ENCODE results near the gene ARHGAP31. TPM values are rescaled to one million over a fixed set of nuclear protein-coding genes. Genes with fewer than 3 reads are reported as not detected.

Gene ARHGAP31
- polyA plus RNA-seq, 1 donor from 2014 or later, result not detected

DNA sequence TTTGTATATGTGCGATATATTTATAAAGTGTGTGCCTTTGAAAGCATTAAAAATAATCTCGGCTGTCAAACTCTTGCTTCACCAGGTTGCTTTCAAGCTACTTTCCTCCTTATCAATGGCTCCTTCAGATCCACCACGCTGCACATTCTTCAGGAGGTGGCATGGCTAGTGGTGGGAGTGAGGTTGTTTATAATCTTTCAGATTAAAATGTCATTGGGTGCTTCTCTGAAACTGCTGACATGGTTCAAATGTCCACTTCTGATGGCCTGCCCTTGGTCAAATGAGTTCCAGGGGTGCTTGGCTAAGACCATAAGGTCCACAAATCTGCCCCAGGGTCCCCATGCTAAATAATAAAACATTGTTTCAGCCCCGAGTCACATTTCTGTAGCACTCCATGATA lies 36.7 kb downstream of the ARHGAP31 start:
- H3F3A ChIP-seq (ENCODE audit: insufficient read depth, low read length, poor library complexity, severe bottlenecking), result no peaks in the 10 kb centered on the region
- no peaks in the 10 kb centered on the region for H4K20me1 ChIP-seq (ENCODE audit: insufficient read depth)
- no peak overlapping the region for H3K4me3 ChIP-seq (ENCODE audit: low read length)
- H3K79me2 ChIP-seq (replicated peaks; ENCODE audit: insufficient read depth, low read length), result no peaks in the 10 kb centered on the region
- no peak overlapping the region for H3K9ac ChIP-seq (ENCODE audit: low read length)
- no peak overlapping the region for H2AFZ ChIP-seq (ENCODE audit: low read depth, low read length)
- H3K9me3 ChIP-seq (ENCODE audit: low read length), result no peaks in the 10 kb centered on the region
- H3K27ac ChIP-seq (ENCODE audit: low read length), result no peak overlapping the region
- no peak for TF ChIP-seq EZH2 (IDR thresholded peaks at IDR 0.05; ENCODE audit: borderline replicate concordance, insufficient read depth, low read length, poor library complexity, severe bottlenecking)
- TF ChIP-seq, protein P1, sequence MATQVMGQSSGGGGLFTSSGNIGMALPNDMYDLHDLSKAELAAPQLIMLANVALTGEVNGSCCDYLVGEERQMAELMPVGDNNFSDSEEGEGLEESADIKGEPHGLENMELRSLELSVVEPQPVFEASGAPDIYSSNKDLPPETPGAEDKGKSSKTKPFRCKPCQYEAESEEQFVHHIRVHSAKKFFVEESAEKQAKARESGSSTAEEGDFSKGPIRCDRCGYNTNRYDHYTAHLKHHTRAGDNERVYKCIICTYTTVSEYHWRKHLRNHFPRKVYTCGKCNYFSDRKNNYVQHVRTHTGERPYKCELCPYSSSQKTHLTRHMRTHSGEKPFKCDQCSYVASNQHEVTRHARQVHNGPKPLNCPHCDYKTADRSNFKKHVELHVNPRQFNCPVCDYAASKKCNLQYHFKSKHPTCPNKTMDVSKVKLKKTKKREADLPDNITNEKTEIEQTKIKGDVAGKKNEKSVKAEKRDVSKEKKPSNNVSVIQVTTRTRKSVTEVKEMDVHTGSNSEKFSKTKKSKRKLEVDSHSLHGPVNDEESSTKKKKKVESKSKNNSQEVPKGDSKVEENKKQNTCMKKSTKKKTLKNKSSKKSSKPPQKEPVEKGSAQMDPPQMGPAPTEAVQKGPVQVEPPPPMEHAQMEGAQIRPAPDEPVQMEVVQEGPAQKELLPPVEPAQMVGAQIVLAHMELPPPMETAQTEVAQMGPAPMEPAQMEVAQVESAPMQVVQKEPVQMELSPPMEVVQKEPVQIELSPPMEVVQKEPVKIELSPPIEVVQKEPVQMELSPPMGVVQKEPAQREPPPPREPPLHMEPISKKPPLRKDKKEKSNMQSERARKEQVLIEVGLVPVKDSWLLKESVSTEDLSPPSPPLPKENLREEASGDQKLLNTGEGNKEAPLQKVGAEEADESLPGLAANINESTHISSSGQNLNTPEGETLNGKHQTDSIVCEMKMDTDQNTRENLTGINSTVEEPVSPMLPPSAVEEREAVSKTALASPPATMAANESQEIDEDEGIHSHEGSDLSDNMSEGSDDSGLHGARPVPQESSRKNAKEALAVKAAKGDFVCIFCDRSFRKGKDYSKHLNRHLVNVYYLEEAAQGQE (IDR thresholded peaks at IDR 0.05; ENCODE audit: borderline replicate concordance), result no peak
- no peak for TF ChIP-seq TAF1 (IDR thresholded peaks at IDR 0.05; ENCODE audit: low read depth)
- TF ChIP-seq SMC3 (conservative IDR thresholded peaks at IDR 0.05; ENCODE audit: poor library complexity), result no peak
- TF ChIP-seq POLR2AphosphoS5 (IDR thresholded peaks at IDR 0.05), result no peak
- no peak for TF ChIP-seq RAD21 (conservative IDR thresholded peaks at IDR 0.05)
- no peak for TF ChIP-seq MXI1 (conservative IDR thresholded peaks at IDR 0.05; ENCODE audit: poor library complexity, severe bottlenecking)
- TF ChIP-seq EP300 (conservative IDR thresholded peaks at IDR 0.05; ENCODE audit: poor library complexity, severe bottlenecking), result no peak
- TF ChIP-seq CTCF (IDR thresholded peaks at IDR 0.05; ENCODE audit: poor library complexity, severe bottlenecking), result no peak
- no peak overlapping the region for H3K4me2 ChIP-seq (ENCODE audit: low read length)
- no peaks in the 10 kb centered on the region for H3K9me2 ChIP-seq (ENCODE audit: insufficient read depth, low read length)
- no peaks in the 10 kb centered on the region for H3K36me3 ChIP-seq (ENCODE audit: insufficient read depth, low read length)
- no peaks in the 10 kb centered on the region for H3K27me3 ChIP-seq (ENCODE audit: insufficient read depth, low read depth, low read length)

DNA sequence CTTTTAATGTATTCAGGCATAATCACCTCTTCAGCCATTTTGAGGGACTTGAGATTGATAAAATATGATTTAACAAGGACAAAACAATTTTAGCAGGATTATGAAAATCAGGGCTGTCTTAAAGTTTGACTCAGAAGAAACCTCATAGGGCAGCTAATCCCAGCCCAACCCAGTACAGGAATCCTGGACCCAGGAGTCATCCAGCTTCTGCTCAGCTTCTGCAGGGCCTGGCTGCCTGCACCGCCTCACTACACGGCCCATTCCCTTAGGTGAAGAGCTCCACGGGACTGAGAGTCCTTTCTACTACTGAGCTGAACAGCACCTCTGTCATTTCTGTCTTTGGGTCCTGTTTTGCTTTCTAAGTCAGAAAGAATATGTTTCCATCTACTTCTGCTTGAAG lies 37.5 kb downstream of the ARHGAP31 start:
- Histone ChIP-seq H3K9ac (ENCODE audit: low read length) (no peak overlapping the region), H3K27ac (ENCODE audit: low read length) (no peak overlapping the region), H3K27me3 (ENCODE audit: insufficient read depth, low read depth, low read length) (no peaks in the 10 kb centered on the region), H3K36me3 (ENCODE audit: insufficient read depth, low read length) (no peaks in the 10 kb centered on the region), H3F3A (ENCODE audit: insufficient read depth, low read length, poor library complexity, severe bottlenecking) (no peaks in the 10 kb centered on the region), H4K20me1 (ENCODE audit: insufficient read depth) (no peaks in the 10 kb centered on the region), H3K9me3 (ENCODE audit: low read length) (no peaks in the 10 kb centered on the region), H3K9me2 (ENCODE audit: insufficient read depth, low read length) (no peaks in the 10 kb centered on the region), H3K4me2 (ENCODE audit: low read length) (no peak overlapping the region), H3K4me3 (ENCODE audit: low read length) (no peak overlapping the region), H2AFZ (ENCODE audit: low read depth, low read length) (no peak overlapping the region), H3K79me2 (replicated peaks; ENCODE audit: insufficient read depth, low read length) (no peaks in the 10 kb centered on the region)
- TF ChIP-seq EZH2 (IDR thresholded peaks at IDR 0.05; ENCODE audit: borderline replicate concordance, insufficient read depth, low read length, poor library complexity, severe bottlenecking), result no peak
- no peak for TF ChIP-seq CTCF (IDR thresholded peaks at IDR 0.05; ENCODE audit: poor library complexity, severe bottlenecking)
- no peak for TF ChIP-seq POLR2AphosphoS5 (IDR thresholded peaks at IDR 0.05)
- TF ChIP-seq RAD21 (conservative IDR thresholded peaks at IDR 0.05), result no peak
- TF ChIP-seq, protein P1 (IDR thresholded peaks at IDR 0.05; ENCODE audit: borderline replicate concordance), result no peak
- no peak for TF ChIP-seq SMC3 (conservative IDR thresholded peaks at IDR 0.05; ENCODE audit: poor library complexity)
- no peak for TF ChIP-seq MXI1 (conservative IDR thresholded peaks at IDR 0.05; ENCODE audit: poor library complexity, severe bottlenecking)
- no peak for TF ChIP-seq TAF1 (IDR thresholded peaks at IDR 0.05; ENCODE audit: low read depth)
- TF ChIP-seq EP300 (conservative IDR thresholded peaks at IDR 0.05; ENCODE audit: poor library complexity, severe bottlenecking), result no peak

Data from neural cell (in vitro differentiated cells).